Testis (tissue), 2 donors: Measurements from ENCODE around the gene NAPEPLD.

Source experiments
- CTCF ChIP-seq, 3 experiments: fragments of 450-650 bp in 2 of 3; fragments of 200-600 bp in 1 of 3; sonication (generic) in 1 of 3; IDR thresholded peaks; one replicate each; pipeline ENCODE4 v1.5.1; 2016 to 2019; ENCODE audit warnings: antibody characterized with exemption in 3 of 3, mild to moderate bottlenecking in 2 of 3, moderate library complexity in 1 of 3
- POLR2A ChIP-seq: fragments of 450-650 bp; IDR thresholded peaks from one replicate; pipeline ENCODE4 v1.6.1; 2017; ENCODE audit warnings: antibody characterized with exemption, mild to moderate bottlenecking, moderate library complexity

- TF ChIP-seq CTCF (IDR thresholded peaks at IDR 0.05) (no peak), POLR2A (no peak)
Measured at GRCh38 chr7:103068414-103069403, 80.2 kb downstream of the NAPEPLD start.
